ENCODE measurements around the gene MED15.

MED15 gene

DNA sequence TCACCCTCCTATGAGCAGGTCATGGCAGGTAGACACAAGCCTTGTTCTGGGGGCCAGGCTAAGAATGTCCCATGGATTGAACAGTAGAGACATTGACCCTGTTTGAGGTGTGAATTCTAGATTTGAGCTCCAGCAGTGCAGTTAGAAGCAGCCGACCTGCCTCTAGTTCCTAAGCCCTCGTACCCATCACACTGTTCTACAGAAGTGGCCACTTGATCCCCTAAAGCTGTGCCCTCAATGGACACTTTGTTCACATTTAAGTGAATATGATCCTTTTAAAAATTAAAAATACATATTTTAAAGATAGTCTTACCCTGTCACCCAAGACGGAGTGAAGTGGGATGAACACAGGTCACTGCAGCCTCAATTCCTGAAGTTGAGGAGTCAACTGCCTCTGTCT lies 122.0 kb downstream of the MED15 start:
- DNase-seq, result no peak

DNA sequence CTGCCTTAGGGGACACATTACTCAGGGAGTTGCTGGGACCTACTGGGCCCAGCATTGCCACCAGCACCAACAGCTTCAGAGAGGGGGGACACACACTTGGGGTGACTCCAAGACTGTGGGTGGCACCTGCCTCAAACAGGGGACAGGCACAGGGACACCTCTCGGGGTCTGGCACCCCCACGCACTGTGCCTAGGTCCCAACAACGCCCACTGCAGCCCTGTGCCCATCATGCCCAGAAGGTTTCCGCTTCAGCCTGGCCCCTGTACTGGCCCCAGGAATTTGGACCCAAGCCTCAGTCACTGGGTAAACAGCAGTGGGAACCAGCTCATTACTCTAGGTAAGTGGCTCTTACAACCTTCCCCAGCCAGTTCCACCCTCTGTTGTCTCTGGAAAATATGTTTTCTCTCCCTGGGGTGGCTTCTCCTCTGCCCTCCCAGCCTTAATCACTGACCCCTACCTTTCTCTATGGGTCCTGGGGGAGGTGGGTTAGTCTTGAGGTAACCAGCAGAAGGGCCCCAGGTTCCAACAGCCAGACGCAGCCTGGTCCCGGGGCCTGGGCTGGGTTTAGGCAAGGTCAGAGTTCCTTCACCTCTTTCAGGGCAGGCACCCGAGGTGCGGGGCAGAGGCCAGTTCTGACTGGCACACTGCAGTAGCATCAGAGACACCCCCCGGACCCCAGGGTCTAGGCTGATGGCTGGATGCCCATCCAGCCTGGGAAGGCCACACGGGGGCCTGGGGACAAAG lies 123.6 kb downstream of the MED15 start:
- DNase-seq, result no peak

DNA sequence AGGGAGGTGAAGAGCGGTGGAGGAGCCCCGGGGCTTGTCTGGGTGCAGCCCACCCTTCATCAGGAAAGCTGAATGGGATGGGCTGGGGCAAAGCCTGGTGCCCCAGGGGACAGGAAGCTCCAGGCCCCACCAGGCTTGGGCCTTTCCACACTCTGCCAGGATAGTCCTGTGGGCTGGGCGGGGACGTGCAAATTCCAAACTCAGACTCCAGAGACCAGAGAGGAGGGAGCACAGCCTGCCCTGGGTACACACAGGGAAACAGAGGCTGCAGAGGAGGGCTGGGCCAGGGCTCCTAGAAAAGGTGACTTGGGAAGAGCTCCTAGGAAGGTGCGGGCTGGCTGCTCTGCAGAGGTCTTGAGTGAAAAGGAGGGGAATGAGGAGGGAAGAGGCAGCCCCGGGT lies 124.7 kb downstream of the MED15 start:
- DNase-seq, result no peak

DNA sequence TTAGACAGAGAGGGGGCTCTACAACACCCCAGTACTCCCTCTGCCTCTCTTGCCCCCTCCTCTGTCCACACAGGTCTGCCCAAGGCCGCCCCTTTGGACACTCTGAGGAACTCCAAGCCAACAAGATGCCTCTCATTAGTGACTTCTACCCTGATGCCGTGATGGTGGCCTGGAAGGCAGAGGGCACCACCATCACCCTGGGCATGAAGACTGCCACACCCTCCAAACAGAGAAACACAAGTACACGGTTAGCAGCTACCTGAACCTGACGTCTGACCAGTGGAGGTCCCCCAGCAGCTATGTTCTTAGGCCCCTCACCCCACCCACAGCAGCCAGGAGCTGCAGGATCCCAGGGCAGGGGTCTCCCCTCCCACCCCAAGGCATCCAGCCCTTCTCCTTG lies 125.1 kb downstream of the MED15 start:
- DNase-seq, result no peak

DNA sequence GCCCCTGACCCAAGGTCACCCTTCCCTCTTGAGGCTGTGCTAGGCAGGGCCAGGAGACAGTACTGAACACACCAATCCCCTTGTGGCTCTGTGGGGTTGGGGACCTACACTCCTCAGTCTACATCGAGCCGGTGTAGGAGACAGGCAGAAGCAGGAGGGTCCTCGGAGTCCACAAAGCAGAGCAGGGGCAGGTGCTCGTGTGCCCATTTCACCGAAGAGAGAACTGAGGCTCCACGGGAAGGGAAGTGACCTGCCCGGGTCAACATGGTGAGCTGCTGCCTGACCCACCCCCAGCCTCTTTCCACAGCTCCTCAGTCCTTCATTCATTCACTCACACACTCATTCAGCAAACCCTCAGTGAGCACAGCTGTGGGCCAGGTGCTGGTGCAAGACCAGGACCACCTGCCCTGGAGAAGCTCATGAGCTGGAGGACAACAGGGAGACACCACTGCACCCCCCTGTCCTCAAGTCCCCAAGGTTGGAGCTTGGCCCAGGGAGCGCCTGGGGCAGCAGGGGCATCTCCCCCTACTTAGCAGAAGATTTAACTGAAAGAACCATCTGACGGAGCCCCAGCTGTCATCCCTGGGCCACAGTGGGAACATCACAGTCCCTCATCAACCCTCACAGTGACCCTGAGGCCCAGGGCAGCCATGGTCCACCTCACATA lies 127.3 kb downstream of the MED15 start:
- DNase-seq, result no peak

DNA sequence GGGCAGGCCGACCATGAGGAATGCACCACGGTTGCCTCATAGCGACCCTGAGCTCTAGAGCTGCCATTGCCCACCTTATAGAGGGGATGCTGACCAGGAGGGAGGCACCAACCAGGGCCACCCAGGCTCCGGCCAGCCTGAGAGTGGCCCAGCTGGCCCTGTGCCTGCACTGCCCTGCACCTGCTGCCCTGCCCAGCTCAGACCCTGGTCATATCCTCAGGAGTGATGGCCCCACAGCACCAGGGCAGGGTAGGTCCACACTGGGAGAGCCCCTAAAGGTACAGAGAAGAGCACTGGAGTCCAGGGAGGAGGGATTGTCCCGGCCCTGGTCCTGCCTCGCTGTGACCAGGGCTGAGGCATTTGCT lies 127.8 kb downstream of the MED15 start:
- no peak for DNase-seq

DNA sequence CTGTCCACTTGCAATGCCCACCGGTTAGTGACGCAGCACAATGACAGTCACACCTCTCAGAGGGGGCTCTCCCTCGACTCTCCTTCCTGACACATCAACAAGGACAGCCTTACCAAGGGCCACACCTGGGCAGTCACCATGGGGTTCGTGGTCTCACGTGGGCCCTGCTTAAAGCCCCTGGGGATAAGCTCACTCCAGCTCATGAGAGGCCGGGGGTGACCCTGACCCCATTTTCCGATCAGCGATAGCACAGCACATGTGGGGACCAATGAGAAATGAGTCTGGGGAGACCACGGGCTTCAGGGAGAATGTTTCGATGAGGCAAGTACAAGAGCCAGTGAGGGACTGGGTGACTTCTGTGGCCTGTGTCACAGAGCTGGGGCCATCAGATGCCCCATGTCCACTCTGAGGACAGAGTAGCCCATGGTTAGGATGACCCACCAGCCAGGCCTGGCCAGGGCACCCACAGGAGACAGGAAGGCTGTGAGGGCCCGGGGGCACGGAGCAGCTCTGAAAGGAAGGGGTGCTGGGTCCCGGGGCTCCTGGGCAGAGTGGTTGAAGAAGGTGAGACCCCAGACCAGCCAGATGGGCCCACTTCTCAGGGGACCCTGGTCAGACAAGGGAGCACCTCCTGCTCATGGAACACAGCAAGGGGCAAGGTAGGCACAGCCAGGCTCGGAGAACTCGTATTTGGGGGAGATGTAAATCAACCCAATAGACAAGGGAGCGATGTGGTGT lies 128.8 kb downstream of the MED15 start:
- DNase-seq, result no peak

DNA sequence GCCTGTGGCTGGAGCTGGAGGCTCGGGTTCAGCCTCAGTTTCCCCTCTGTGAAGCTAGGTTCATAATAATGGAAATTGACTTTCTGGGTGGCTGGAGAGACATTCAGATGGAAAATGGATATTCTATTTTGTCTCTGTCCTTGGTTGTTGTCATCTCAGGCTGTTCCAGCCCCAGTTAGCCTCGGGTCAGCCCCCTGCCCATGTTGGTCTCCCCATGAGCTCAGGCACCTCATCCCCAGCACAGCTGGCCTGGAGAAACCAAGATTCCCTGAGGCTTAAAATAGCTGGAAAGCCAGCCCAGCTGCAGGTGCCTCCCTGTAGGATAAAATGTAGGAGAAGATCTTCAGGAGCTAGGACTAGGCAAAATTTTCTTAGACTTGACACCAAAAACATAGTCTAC lies 129.5 kb downstream of the MED15 start:
- no peak for DNase-seq
